ENCODE measurements around the gene PPP1R15A.
"Not testable (repeated sequence)": the region's sequence is repeated elsewhere in the genome, so short reads cannot be mapped to it uniquely, and the experiment has no call there.

Gene PPP1R15A

GRCh38 chr19:48872182-48872883 lies at the start of gene PPP1R15A:
PPP1R15A (plus strand) TSS chr19:48872421; CDS start chr19:48873234, 813 bp downstream.
- DNase-seq, result peak; percentile 100

DNA sequence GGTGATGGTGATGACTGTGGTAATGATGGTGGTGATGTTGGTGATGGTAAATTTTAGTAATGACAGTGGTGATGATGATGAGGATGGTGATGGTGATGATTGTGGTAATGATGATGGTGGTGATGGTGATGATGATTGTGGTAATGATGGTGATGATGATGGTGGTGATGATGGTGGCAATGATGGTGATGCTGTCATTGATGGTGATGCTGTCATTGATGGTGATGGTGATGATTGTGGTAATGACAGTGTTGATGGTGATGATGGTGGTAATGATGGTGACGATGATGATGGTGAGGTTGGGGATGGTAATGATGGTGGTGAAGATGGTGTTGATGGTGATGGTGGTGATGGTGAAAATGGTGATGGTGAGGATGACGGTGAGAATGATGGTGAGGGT lies 49.7 kb upstream of the PPP1R15A start:
- no peak for DNase-seq

- DNase-seq, result no peak
Observed at GRCh38 chr19:48826606-48827020, 45.6 kb upstream of the PPP1R15A start.

DNA sequence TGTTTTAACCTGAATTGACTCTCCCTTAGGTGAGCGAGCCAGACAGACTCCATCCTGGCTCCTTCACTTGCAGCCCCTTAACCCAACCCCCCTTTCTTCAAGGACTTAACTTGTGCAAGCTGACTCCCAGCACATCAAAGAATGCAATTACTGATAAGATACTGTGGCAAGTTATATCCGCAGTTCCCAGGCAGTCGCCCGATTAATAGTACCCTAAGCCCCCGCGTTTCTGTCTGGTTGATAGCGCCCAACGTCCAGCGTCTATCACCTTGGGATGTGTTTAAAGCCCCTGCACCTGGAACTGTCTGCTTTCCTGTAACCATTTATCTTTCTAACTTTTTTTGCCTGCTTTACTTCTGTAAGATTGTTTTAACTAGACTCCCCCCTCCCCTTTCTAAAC lies 42.1 kb upstream of the PPP1R15A start:
- DNase-seq, result peak; percentile 33

DNA sequence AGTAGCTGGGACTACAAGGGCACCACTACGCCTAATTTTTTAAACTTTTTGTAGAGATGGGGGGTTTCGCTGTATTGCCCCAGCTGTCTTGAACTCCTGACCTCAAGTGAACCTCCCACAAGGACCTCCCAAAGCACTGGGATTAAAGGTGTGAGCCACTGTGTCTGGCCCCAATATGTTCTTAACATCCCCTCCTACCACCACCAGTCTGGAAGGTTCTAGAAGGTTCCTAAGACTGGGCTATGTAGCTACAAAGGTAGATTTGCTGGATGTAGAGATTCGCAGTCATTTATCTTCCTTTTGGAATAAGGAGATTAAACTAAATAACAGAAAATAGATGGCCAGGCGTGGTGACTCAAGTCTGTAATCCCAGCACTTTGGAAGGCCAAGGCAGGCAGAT lies 41.3 kb upstream of the PPP1R15A start:
- DNase-seq, result no peak

- DNase-seq, result no peak
Observed at GRCh38 chr19:48833049-48833448, 39.2 kb upstream of the PPP1R15A start.

DNA sequence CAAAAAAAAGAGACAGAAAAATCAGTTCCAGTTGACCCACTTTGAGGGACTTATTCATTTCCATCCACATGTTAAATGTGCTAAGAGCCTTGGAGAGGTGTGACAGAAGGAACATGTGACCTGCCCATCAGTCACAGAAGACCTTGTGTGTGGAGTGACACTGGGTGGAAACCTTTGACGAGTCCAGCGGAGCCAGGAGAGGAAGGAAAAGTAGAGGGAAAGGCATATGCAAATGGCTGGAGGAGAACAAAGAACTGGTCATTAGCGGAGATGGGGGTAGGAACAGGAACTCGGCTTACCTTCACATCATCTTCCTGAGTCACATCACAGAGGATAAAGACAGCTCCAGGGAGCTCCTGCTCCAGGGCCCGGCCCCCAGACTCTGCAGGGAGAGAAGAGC lies 38.2 kb upstream of the PPP1R15A start:
- DNase-seq, result no peak

DNA sequence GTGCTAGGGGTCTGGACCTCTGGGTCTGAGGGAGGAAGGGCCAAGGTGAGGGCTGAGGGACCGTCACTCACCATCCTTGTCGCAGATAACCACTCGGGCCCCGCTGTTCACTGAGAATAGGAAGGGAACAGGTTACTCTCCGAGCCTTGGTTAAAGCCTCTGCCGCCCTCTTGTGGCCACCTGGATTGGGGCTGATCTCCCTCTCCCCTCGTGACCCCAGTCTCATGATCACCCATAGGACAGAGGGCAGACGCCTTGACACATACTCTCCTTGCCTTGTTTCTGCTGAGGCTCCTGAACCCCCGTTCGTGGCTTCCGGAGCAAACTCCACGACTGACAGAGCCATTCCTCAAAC lies 36.5 kb upstream of the PPP1R15A start:
- peak; percentile 98 for DNase-seq

DNA sequence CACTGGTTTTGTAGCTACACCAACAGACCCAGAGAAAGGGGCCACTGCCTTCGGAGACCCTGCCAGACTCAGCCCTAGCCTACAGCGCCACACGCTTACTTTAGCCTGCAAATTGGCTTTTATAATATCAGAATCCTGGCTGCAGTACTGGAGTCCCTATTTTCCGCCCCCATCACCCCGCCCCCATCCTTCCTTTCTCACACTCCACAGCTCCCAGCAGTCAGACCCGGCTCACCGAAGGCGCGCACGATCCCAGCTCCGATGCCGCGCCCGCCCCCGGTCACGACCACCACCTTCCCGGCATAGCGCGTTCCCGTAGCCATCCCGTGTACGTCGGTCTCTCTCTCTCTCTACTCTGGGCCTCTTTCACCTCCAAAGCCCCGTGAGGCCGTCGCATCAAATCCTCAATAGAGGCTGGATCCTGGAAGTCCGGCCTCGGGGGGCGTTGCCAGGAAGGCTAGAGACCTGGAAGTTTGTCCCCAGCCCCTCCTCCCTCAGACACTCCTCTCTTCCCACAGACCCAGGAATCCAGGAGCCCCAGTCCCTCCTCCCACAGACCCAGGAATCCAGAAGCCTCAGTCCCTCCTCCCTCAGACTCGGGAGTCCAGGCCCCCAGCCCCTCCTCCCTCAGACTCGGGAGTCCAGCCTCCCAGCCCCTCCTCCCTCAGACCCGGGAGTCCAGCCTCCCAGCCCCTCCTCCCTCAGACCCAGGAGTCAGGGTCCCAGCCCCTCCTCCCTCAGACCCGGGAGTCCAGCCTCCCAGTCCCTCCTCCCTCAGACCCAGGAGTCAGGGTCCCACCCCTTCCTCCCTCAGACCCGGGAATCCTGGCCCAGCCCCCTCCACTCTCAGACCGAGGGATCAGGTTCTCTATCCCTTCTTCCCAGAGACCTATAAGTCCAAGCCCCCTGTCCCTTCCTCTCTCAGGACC lies 35.9 kb upstream of the PPP1R15A start, which contains the start of gene HSD17B14:
Gene HSD17B14 (minus strand): TSS at position 403 of the 929 bp plus-strand sequence. CDS start 80 bp downstream, at position 323.
- peak; percentile 57 for DNase-seq

GRCh38 chr19:48837051-48837524 lies 35.1 kb upstream of the PPP1R15A start:
- peak; percentile 85 for DNase-seq

- no peak for DNase-seq
Observed at GRCh38 chr19:48837687-48838086, 34.5 kb upstream of the PPP1R15A start.

DNA sequence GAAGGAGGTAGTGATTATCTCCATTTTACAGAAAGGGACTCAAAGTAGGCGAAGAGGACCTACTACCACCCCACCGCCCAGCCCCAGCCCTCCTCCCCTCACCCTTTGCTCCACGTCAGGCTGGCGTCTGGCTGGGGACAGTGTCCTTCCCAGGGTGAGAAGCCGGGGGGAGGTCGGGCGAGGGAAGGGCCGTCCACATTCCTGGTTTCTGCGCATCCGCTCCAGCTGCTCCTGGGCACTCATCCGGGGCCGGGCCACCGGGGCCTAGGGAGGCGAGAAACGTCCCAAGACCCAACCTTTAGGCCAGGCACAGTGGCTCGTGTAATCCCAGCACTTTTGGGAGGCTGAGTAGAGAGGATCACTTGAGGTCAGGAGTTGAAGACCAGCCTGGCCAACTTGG lies 31.2 kb upstream of the PPP1R15A start:
- DNase-seq, result no peak

DNA sequence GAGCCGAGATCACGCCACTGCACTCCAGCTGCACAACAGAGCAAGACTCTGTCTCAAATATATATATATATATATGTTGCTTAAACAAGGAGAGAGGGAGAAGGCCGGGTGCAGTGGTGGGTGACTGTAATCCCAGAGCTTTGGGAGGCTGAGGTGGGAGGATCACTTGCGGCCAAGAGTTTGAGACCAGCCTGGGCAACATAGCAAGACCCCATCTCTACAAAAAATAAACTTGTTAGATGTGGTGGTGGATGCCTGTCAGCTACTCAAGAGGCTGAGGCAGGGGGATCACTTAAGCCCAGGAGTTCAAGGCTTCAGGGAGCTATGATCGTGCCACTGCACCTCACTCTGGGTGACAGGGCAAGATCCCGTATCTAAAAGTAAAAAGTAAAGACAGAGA lies 30.6 kb upstream of the PPP1R15A start:
- no peak for DNase-seq

DNA sequence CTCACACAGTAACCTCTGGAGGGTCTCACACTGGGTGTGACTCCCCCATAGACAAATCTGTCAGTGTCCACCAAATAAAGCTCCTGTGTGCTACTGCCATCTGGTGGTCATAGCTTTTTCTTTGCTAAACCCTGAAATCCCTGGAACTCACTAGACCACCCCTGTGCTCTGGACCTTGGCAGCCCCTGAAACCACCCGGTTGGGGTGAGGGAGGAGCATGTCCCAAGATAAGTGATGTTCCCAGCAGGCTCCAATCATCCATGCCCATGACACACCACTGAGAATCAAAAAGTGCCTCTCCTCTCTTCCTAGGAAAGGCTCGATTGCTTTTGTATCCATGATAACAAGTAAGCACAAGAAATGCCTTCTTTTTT lies 29.4 kb upstream of the PPP1R15A start:
- peak; percentile 81 for DNase-seq

DNA sequence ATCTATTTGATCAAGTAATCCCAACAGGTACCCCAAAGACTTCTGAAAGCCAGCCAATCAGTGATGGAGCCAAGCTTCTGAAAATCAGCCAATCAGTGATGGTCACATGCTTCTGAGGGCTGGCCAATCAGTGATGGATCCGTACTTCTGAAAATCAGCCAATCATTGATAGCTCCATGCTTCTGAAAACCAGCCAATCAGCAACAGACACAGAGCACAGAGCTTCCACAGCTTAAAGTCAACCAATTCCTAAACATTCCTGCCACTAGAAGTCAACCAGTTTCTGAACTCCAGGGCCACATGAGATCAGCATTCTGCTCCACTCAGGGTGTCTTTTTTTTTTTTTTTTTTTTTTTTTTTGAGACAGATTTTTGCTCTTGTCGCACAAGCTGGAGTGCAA lies 27.7 kb upstream of the PPP1R15A start:
- DNase-seq, result peak; percentile 17

- no peak for DNase-seq
Observed at GRCh38 chr19:48845384-48845783, 26.8 kb upstream of the PPP1R15A start.

DNA sequence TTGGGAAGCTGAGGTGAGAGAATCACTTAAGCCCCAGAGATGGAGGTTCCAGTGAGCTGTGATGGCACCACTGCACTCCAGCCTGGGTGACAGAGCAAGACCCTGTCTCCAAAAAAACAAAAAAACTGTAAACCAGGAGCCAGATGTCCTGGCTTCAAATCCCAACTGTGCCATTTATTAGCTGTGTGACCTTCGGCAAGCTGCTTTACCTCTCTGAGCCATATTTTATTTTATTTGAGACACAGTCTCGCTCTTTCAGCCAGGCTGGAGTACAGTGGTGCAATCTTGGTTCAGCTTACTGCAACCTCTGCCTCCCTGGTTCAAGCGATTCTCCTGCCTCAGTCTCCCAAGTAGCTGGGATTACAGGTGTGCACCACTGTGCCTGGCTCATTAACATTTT lies 25.6 kb upstream of the PPP1R15A start:
- DNase-seq, result not testable (repeated sequence)

DNA sequence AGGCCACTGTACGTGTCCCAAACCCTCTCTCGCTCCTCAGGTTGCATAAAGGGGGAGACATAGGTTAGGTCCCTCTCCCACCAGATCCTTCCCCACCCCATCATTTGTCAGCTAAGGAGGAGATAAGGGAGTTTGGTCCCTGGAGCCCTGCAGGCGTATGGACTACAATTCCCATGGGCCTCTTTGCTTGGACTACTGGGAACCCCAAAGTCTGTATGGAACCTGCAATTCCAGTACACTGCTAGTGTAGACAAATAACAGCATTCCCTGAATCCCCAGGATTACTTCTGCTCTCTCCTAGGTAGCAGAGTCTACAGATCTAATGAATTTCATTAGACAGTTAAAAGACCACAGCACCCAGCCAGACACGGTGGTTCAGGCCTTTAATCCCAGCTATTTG lies 19.9 kb upstream of the PPP1R15A start:
- DNase-seq, result no peak

- DNase-seq, result no peak
Observed at GRCh38 chr19:48853483-48853882, 18.7 kb upstream of the PPP1R15A start.

GRCh38 chr19:48854103-48854502 lies 18.1 kb upstream of the PPP1R15A start:
- no peak for DNase-seq

DNA sequence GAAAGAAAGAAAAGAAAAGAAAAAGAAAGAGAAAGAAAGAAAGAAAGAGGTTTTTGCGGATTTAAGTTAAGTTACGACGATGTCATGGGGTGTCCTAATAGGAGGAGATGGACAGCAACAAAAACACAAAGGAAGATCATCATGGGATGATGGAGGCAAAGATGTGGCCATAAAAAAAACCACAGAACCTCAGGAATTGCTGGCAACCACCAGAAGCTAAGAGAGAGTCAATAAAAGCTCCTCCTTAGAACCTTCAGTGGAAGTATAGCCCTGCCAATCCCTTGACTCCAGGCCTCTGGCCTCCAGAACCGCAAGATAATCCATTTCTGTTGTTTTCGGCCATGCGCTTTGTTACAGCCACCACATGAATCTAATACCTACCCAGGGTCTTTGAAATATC lies 15.3 kb upstream of the PPP1R15A start:
- no peak for DNase-seq

GRCh38 chr19:48858984-48859710 lies 13.1 kb upstream of the PPP1R15A start:
- peak; percentile 70 for DNase-seq
